Suprapubic skin (tissue), 4 donors: ENCODE measurements around the gene HCRT.

Experiments used
- EP300 ChIP-seq: sonication (generic); formaldehyde crosslinking; IDR thresholded peaks from one replicate; pipeline ENCODE4 v1.6.1; 2017; ENCODE audit warnings: antibody characterized with exemption
- POLR2A ChIP-seq, 2 donors: fragments of 450-650 bp; IDR thresholded peaks; one replicate each; pipeline ENCODE4 v1.6.1; 2017; ENCODE audit warnings: antibody characterized with exemption in 2 of 2, mild to moderate bottlenecking in 2 of 2, moderate library complexity in 2 of 2
- POLR2AphosphoS5 ChIP-seq, 3 donors: sonication (generic); formaldehyde crosslinking; IDR thresholded peaks; one replicate each; pipeline ENCODE4 v1.6.1; 2017; ENCODE audit warnings: antibody characterized with exemption in 3 of 3

DNA sequence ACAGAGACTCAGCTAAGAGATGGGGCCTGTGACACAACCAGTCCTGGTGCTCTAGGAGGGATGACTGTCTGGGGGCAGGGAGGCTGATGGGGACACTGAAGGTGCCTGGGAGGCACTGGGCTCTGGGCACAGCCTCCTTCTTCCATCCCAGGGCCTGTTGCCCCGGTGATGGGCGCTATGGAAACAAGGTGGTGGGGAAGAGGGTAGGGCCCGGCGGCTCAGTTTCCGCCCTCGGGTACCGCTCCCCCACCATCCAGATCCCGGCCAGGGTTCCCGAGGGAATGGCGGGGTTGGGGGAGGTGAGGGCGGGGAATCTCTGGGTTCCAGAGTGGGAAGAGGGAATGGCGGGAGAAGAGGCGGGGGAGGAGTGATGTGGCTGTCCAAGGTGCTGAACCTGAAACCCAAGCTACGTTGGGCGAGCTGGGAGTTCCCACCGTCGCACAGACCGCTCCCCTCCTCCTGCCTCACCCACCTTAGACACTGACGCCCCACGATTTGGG lies 5.3 kb downstream of the HCRT start:
- TF ChIP-seq POLR2AphosphoS5 (IDR thresholded peaks at IDR 0.05): no peak
- TF ChIP-seq EP300: no peak
- no peak for TF ChIP-seq POLR2A (IDR thresholded peaks at IDR 0.05)
